Right ventricle myocardium inferior (tissue), 1 donor: ENCODE data around the gene GALNTL6. TPM values are rescaled to one million over a fixed set of nuclear protein-coding genes. Genes with fewer than 3 reads are reported as not detected.
"Not testable (repeated sequence)": the region's sequence is repeated elsewhere in the genome, so short reads cannot be mapped to it uniquely, and the experiment has no call there.

Experiments used
- ATAC-seq: fragments of 200-7000 bp; cut with Tn5 transposase; one replicate; pipeline ENCODE4 v1.9.1; 2020; ENCODE audit warnings: mild to moderate bottlenecking, moderate library complexity
- DNase-seq: peaks from one replicate; pipeline ENCODE4 v3.0.0; 2021; ENCODE audit errors: missing footprints
- intact Hi-C: fragments of 100-400 bp; cut with DNase I; formaldehyde crosslinking; loops from one replicate; pipeline ENCODE4 v1.11.0; 2022
- total RNA-seq: library from RNA; stranded (reverse); fragmentation: NEBNext Ultra II Directional; extraction: Animal tissue kit (Norgen Biotek cat#: 25700); gene quantifications from one replicate; pipeline ENCODE4 v1.2.1, GENCODE V29; 2021
- donor health status: DM: no; HTN: yes; CAD: no; lungs with severe emphysema.

GALNTL6 gene
- total RNA-seq, 1 donor from 2014 or later: not detected

- DNase-seq: no peak
- intact Hi-C loops: no loop called here
Observed at GRCh38 chr4:172791841-172792240, 978.6 kb downstream of the GALNTL6 start.

GRCh38 chr4:172793565-172794306, 980.5 kb downstream of the GALNTL6 start:
- DNase-seq: no peak
- ATAC-seq: no peak
- intact Hi-C loops: no loop called here

More at GRCh38 chr4:172791841-172792240, 978.6 kb downstream of the GALNTL6 start:
- no peak for ATAC-seq

DNA sequence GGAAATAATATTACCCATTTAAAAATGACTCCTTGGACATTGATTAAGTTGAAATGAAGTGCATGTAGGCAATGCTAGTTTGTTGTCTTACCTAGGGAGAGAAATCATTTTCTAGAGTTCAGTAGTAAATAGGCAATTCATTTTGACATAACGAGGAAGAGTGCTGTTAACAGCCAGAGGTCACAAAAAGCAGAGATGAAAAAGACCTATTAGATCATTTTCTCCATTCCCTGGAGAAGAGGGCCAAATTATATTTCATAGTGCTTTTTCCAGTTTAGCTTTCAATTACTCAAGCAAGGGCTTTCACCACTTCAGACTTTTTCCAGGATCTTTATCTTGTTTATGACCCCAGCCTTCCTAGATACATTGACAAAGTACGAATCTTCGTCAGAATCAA, 981.1 kb downstream of the GALNTL6 start:
- ATAC-seq (no peak), DNase-seq (no peak)
- intact Hi-C loops: no loop called here

GRCh38 chr4:172797281-172797680, 984.1 kb downstream of the GALNTL6 start:
- intact Hi-C loops, DNase-seq, ATAC-seq: not testable (repeated sequence)

DNA sequence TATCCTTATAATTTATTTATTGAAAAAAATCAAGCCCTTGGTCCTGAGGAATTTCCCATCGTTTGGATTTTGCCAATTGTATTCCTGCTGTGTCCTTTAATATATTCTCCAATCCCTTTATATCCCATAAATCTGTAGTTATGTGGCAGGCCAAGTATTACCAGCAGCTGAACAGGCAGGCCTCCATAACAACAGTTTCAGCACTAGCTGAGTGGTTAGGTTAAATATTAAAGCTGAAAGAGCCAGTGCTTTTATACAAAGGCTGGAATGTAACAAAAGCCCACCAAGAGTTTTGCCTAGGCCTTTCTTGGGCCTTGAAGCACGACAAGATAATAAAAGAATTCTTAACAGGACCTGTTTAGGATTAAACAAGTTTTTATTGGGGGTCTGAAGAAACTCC, 988.8 kb downstream of the GALNTL6 start:
- DNase-seq: no peak
- intact Hi-C loops: no loop called here
- ATAC-seq: no peak

DNA sequence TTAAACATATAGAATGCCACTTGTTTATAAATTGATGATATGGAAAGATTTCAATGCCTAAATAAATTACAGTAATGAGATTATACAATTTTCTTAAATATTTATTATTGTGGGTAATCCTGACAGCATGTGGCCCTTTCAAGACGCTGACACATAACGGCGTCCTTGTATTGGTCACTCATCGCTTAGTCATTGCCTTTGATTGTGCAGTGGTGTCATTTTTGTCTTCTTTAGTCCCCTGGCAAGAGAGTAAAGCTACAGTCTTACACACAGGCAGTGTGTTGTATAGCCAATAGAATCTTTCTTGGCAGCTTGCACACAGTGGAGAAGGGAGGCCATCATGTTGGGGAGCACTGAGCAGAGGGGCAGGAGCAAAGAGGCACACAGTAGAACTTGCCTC, 993.6 kb downstream of the GALNTL6 start:
- intact Hi-C loops: no loop called here
- ATAC-seq: no peak

GRCh38 chr4:172808196-172808595, 995.0 kb downstream of the GALNTL6 start:
- intact Hi-C loops: no loop called here
- no peak for ATAC-seq
- no peak for DNase-seq

More for the DNA sequence above, 993.6 kb downstream of the GALNTL6 start:
- no peak for DNase-seq

GRCh38 chr4:172809319-172809718, 996.1 kb downstream of the GALNTL6 start:
- intact Hi-C loops: no loop called here
- DNase-seq: no peak
- ATAC-seq: no peak

DNA sequence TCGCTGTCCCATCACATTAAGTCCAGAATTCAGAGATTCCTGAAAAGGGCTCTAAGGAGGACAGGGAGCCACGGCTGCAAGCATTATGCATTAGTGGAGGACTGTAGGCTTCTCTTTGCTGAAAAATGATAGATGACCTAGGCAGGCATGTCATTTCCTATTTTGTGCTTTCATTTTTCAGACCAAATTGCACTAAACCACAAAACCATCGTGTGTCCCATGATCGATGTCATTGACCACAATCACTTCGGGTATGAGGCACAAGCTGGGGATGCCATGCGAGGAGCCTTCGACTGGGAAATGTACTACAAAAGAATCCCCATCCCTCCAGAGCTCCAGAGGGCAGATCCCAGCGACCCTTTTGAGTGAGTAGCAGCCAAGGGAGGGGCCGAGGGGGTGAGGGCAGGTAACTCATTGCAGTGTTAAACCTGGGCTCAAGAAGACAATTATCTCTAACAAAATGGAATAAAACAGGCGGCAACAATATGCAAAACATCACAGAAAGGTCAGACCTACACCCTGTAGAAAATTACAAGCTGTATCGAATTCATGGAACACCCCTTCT, 1000.2 kb downstream of the GALNTL6 start:
- DNase-seq: no peak
- intact Hi-C loops: no loop called here
- ATAC-seq: no peak

DNA sequence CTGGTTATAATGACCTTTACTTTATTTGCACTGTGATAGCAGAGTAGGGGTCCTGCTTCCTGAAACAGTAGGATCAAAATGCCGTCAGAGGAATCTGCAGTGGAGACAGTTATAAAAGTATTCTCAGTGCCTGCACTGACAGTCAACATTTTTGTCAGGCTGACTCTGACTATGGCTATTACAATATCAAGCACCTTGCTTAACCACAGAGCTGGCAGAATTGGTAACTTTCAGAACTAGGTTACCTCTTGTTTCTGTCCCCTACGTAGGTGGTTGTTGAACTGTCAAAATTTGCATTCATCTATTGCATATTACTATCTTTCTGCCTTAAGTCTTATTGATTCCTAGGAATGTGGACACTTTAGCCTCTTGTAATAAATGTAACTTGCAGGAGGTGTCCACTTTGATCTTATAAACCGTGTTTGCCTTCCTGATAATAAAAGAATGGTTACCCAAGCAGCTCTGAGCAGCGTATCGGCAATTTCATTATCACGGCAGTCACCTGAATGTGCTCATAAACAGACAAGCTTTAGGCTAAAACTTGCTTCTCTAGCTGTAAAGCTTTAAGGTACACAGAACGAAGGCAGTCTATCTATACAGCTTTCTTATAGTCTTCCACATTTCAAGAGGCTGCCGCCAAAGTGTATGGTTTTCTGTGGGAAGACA, 1002.4 kb downstream of the GALNTL6 start:
- intact Hi-C loops: no loop called here
- DNase-seq (no peak), ATAC-seq (no peak)

DNA sequence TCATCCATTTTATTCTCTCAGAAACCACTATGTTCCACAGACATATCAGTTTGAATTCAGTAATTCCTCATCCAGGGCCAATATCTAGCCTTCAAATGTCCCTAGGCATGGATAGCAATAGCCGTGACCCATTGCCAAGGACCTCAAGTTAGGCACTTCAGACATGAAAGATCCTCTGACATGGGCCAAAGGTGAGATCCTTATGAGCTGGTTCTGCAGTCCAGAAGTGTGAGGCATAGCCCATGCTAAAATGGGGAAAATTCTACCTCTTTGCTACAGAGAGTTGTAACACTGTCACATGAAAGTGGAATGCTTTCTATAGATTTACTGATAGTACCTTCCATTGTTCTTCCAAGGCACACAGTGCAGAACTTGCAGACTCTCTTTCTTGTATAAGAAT, 1005.7 kb downstream of the GALNTL6 start:
- intact Hi-C loops: no loop called here
- ATAC-seq (no peak), DNase-seq (no peak)

DNA sequence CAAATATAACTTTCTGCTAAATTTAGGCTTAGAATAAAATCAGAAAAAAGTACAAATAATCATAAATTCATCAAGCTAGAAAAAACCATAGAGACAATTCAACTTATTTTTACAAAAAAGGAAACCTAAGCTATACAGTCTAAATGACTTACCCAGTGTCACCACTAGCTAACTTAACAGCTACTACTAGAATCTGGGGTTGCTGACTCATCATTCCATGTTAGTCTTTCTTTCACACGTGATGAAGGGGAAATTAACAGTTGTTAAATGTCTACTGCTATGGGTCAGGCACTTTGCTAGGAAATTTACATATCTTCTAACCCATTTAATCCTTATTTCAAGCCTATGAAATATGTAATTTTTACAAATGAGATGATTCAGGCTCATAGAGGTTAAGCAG, 1006.1 kb downstream of the GALNTL6 start:
- ATAC-seq: no peak
- intact Hi-C loops: no loop called here
- DNase-seq: no peak

GRCh38 chr4:172822331-172822730, 1009.1 kb downstream of the GALNTL6 start:
- DNase-seq (no peak), ATAC-seq (no peak)
- intact Hi-C loops: no loop called here

- DNase-seq (no peak), ATAC-seq (no peak)
- intact Hi-C loops: no loop called here
Observed at GRCh38 chr4:172826346-172826745, 1013.1 kb downstream of the GALNTL6 start.

DNA sequence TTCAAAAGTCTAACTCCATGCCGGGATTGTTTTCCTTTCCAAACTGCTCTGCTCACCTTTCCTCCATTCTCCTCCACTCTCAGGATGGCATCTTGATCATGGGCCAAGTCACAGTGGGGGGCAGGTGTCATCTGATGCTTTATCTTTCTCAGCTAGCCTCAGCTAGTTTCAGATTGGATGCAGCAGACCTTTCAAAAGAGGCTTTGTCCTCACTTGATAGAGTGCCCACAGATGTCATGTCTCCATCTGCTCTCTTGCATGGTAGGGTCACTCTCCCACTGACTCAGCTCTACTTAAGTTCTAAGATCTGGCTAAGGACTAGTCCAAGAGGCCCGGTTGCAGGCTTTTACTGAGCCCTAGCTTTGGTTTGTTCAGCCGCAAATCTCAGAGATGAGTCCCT, 1013.7 kb downstream of the GALNTL6 start:
- DNase-seq (no peak), ATAC-seq (no peak)
- intact Hi-C loops: no loop called here

DNA sequence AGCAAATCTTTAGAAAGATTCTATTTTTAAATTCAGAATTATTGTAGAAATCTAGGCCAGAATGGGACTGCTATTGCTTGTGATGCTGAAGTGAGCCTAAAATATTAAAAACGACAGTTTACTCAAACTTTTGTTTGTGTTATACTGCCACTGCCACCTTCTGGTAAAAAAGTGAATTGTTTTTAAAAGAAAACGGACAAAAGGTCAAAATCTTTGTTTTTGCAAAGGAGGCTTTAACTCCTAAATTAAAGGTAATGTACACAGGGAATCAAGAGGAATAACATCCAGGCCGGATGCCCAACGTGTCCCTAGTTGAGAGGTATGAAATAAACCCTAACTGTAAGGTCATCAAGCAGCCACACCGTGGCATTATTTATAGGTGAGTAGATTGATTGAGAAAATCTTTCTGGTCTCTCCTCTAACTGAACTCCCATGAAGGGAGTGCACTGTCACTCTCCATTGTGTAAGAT, 1017.1 kb downstream of the GALNTL6 start:
- ATAC-seq (no peak), DNase-seq (no peak)
- intact Hi-C loops: no loop called here

- intact Hi-C loops: no loop called here
- no peak for ATAC-seq
- DNase-seq: no peak
Observed at GRCh38 chr4:172836661-172837060, 1023.5 kb downstream of the GALNTL6 start.

GRCh38 chr4:172838111-172838510, 1024.9 kb downstream of the GALNTL6 start:
- ATAC-seq (no peak), DNase-seq (no peak)
- intact Hi-C loops: no loop called here

GRCh38 chr4:172838943-172839342, 1025.7 kb downstream of the GALNTL6 start:
- ATAC-seq (no peak), DNase-seq (no peak)
- intact Hi-C loops: no loop called here

DNA sequence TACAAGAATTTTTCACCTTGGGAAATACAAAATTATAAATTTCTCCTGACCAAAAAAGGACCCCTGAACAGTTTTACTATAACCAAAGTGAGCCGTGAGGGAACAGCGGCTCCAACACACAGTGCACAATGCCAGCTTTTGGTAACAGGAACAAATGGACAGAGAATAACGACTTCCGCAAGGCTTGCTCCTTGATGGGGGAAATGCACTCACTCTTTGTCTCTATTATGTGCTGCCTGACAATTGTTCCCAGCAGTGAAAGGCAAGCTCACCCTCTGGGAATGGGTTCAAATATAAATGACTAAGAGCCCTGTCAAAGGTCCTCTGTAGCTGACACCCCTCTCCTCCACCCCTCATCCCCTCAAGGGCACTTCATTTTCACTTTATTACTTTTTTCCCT, 1029.6 kb downstream of the GALNTL6 start:
- ATAC-seq: no peak
- intact Hi-C loops: no loop called here
- DNase-seq: no peak
